Lower leg skin (tissue), 4 donors: ENCODE results near the gene DEF6. TPM values are rescaled to one million over a fixed set of nuclear protein-coding genes. Genes with fewer than 3 reads are reported as not detected.
A peak's percentile ranks its signal among the peaks of the same experiment; 100 is the strongest.

Source experiments
- DNase-seq, 2 donors: peaks; one replicate each; pipeline ENCODE4 v3.0.0-alpha.2; 2019; ENCODE audit warnings: low spot score in 2 of 2
- H3K4me3 ChIP-seq: fragments of 200-600 bp; sonication (generic); 2 replicates; pipeline ENCODE4 v1.5.1; 2017; ENCODE audit warnings: mild to moderate bottlenecking, low read depth; ENCODE audit not compliant: poor library complexity, severe bottlenecking
- CTCF ChIP-seq, 3 donors: fragments of 450-650 bp; IDR thresholded peaks; one replicate each; pipeline ENCODE4 v1.5.1; 2016; ENCODE audit warnings: antibody characterized with exemption in 3 of 3, mild to moderate bottlenecking in 3 of 3, moderate library complexity in 2 of 3
- POLR2A ChIP-seq, 2 donors: fragments of 450-650 bp; IDR thresholded peaks; one replicate each; pipeline ENCODE4 v1.6.1; 2016 to 2017; ENCODE audit warnings: antibody characterized with exemption in 2 of 2, mild to moderate bottlenecking in 1 of 2, moderate library complexity in 1 of 2
- WGBS, 2 donors: methylation state at CpG; one replicate each; pipeline ENCODE4 v1.1.5; 2018; 5-methylcytosine and 5-hydroxymethylcytosine counted together
- intact Hi-C: fragments of 100-400 bp; cut with DNase I; formaldehyde crosslinking; loops from one replicate; pipeline ENCODE4 v1.15.0; 2023; ENCODE audit warnings: low total_unique reads
- total RNA-seq, 4 donors: library from RNA; depleted of rRNA; stranded (reverse); fragments of >200 nt; gene quantifications; one replicate each; pipeline ENCODE4 v1.1.0, GENCODE V29; 2016

Gene DEF6
- total RNA-seq, result 10 to 100 TPM; 30.1 to 53.3 (median 39.4) TPM

- intact Hi-C loops, result loop anchor here (2.0 kb wide), 1 partner anchor 437 kb away; no protein-coding TSS in a partner anchor
- peak; percentile 80 to 95 for DNase-seq
- WGBS, 2 donors, result 16 to 32% methylated on average over 6 to 11 of the region's 35 CpGs
- peak within 1 kb of the TSS; percentile 30 for H3K4me3 ChIP-seq
- TF ChIP-seq CTCF (IDR thresholded peaks at IDR 0.05) (peak in 1 of 3 donors; percentile 41), POLR2A (IDR thresholded peaks at IDR 0.05) (no peak)
These were observed at the start of gene DEF6 for GRCh38 chr6:35297601-35298481. TSS of gene DEF6 (plus strand) at chr6:35297818. CDS start at chr6:35297857, 39 bp downstream.

GRCh38 chr6:35248300-35248699 is 49.3 kb upstream of the DEF6 start:
- TF ChIP-seq POLR2A (IDR thresholded peaks at IDR 0.05) (no peak), CTCF (IDR thresholded peaks at IDR 0.05) (no peak)
- 55 to 60% methylated on average over 3 of the region's 3 CpGs for WGBS, 2 donors
- no peak for DNase-seq
- H3K4me3 ChIP-seq, result no peak overlapping the region
- intact Hi-C loops, result loop anchor here (10.0 kb wide), 2 partner anchors 103 to 263 kb away; partner anchors contain the start of gene TCP11

DNA sequence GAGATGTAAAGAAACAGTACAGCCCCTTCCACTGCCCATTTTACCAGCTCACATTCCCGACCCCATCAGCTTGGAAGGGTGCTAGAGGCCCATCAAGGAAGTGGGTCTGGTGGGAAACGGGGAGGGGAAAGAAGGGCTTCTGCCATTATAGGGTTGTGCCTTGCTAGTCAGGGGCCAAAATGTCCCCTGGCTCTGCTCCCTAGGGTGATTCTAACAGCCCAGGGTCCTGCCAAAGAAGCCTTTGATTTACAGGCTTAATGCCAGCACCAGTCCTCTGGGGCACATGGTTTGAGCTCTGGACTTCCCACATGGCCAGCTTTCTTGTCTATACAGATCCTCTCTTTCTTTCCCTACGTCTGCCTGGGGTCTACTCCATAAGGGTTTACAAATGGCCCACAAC is 48.7 kb upstream of the DEF6 start:
- DNase-seq, result peak in 1 of 2 donors; percentile 56
- WGBS, 2 donors, result 65 to 78% methylated on average over 3 of the region's 3 CpGs
- TF ChIP-seq POLR2A (IDR thresholded peaks at IDR 0.05) (no peak), CTCF (IDR thresholded peaks at IDR 0.05) (no peak)
- no peak overlapping the region for H3K4me3 ChIP-seq
- intact Hi-C loops, result loop anchor here (10.0 kb wide), 2 partner anchors 104 to 264 kb away; partner anchors contain the start of gene TCP11

DNA sequence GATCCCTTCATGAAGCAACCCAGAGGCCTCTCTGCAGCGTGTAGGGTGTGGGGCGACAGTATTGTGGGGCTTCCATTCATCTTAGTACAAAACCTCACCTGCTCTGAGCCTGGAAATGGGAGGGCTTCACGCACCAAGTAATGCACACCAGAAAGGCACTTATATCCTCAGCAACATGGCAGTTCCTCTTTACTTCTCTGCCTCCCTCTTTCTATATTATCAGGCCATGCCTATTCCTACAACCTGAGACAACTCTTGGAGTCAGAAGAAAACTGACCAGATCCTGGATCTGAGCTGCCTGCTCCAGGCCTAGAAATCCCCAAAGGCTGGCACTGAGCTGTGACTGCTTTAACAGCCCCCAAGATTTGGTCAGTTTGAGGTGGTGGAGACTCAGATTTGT is 45.7 kb upstream of the DEF6 start:
- peak in 1 of 2 donors; percentile 4 for DNase-seq
- TF ChIP-seq CTCF (IDR thresholded peaks at IDR 0.05) (no peak), POLR2A (IDR thresholded peaks at IDR 0.05) (no peak)
- no peak overlapping the region for H3K4me3 ChIP-seq
- intact Hi-C loops, result no loop called here
- WGBS, 2 donors, result 98 to 99% methylated on average over 3 of the region's 3 CpGs

DNA sequence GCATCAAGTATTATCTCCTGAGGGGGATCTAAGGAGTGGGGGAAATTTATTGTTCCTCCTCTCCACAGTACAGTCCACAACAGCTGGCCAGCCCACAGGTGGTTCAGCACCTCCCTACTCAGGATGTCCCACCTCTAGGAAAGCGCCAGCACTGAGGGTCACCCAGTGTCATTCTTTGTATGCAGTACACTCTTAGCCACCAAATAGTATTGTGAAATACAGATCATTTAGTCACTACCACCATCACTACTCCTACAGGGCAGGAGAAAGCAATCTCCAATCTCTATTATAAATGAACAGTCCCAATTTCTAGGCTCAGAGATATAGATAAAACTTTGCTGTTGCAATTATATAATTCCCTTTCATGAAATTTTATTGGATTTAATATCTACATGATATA is 44.4 kb upstream of the DEF6 start:
- H3K4me3 ChIP-seq, result no peak overlapping the region
- TF ChIP-seq CTCF (IDR thresholded peaks at IDR 0.05), result no peak
- no peak for TF ChIP-seq POLR2A (IDR thresholded peaks at IDR 0.05)
- DNase-seq, result peak in 1 of 2 donors; percentile 12
- WGBS, 2 donors, result 92 to 95% methylated on average over 1 of the region's 1 CpG
- intact Hi-C loops, result no loop called here
